Measurements from ENCODE around the gene PTEN. TPM values are rescaled to one million over a fixed set of nuclear protein-coding genes. Genes with fewer than 3 reads are reported as not detected.

The PTEN gene
- total and polyA plus RNA-seq, 2 experiments from 2014 or later = 20.8 to 64.0 TPM

DNA sequence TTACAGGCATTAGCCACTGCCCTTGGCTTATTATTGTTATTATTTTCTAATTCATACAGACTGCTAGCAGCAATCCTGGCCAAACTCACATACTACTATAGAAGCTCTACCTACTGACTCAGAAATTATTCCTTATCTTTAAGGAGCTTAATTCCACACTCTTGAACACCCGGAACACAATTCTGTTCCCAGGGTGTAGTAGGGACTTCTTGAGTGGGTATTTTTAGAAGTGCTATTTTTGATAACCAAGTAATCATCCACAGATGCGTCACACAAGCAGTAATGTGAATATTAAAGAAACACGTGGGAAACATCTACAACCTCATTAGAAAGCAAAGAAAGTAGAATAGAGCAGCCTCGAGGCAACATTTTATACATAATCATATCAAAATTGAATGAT lies 149.2 kb downstream of the PTEN start:
- DNase-seq (ENCODE audit: low spot score) = no peak
- no peaks in the 10 kb centered on the region for H3K27me3 Mint-ChIP-seq (ENCODE audit: insufficient read depth, low read depth, poor library complexity)
- H3K9me3 Mint-ChIP-seq = peaks cover 6% of the 10 kb centered on the region
- Histone ChIP-seq H2AFZ (no peak overlapping the region), H3K9me2 (ENCODE audit: insufficient read depth) (no peaks in the 10 kb centered on the region), H3K36me3 (ENCODE audit: insufficient read depth) (no peaks in the 10 kb centered on the region; the same call in 1 of the 2 replicates), H3K79me2 (replicated peaks; ENCODE audit: insufficient read depth) (no peaks in the 10 kb centered on the region), H3F3A (replicated peaks; ENCODE audit: low read depth) (no peaks in the 10 kb centered on the region), H3K27ac (ENCODE audit: low read depth) (no peak overlapping the region), H3K4me1 (ENCODE audit: insufficient read depth) (no peaks in the 10 kb centered on the region), H4K20me1 (replicated peaks; ENCODE audit: insufficient read depth) (no peaks in the 10 kb centered on the region), H3K4me3 (no peak overlapping the region), H3K27me3 (ENCODE audit: insufficient read depth) (no peaks in the 10 kb centered on the region), H3K4me2 (no peak overlapping the region)
- H3K4me1 Mint-ChIP-seq = no peaks in the 10 kb centered on the region
- ATAC-seq = no peak
- H3K27ac Mint-ChIP-seq = no peak overlapping the region
- no peaks in the 10 kb centered on the region for H3K36me3 Mint-ChIP-seq (ENCODE audit: low read depth)
- H3K4me3 Mint-ChIP-seq = no peak overlapping the region
- TF ChIP-seq, protein P1, sequence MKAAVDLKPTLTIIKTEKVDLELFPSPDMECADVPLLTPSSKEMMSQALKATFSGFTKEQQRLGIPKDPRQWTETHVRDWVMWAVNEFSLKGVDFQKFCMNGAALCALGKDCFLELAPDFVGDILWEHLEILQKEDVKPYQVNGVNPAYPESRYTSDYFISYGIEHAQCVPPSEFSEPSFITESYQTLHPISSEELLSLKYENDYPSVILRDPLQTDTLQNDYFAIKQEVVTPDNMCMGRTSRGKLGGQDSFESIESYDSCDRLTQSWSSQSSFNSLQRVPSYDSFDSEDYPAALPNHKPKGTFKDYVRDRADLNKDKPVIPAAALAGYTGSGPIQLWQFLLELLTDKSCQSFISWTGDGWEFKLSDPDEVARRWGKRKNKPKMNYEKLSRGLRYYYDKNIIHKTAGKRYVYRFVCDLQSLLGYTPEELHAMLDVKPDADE (IDR thresholded peaks at IDR 0.05) = no peak
- no peak for TF ChIP-seq REST (IDR thresholded peaks at IDR 0.05; ENCODE audit: unreplicated experiment)
- no peak for TF ChIP-seq EZH2 (IDR thresholded peaks at IDR 0.05; ENCODE audit: low read depth, unreplicated experiment)
- TF ChIP-seq CTCF (conservative IDR thresholded peaks at IDR 0.05; ENCODE audit: low read depth in 2 of 2) = no peak
- no peak for TF ChIP-seq CREB1 (CRISPR knock-in tag; IDR thresholded peaks at IDR 0.05; ENCODE audit: low read depth)
- TF ChIP-seq, protein P2, sequence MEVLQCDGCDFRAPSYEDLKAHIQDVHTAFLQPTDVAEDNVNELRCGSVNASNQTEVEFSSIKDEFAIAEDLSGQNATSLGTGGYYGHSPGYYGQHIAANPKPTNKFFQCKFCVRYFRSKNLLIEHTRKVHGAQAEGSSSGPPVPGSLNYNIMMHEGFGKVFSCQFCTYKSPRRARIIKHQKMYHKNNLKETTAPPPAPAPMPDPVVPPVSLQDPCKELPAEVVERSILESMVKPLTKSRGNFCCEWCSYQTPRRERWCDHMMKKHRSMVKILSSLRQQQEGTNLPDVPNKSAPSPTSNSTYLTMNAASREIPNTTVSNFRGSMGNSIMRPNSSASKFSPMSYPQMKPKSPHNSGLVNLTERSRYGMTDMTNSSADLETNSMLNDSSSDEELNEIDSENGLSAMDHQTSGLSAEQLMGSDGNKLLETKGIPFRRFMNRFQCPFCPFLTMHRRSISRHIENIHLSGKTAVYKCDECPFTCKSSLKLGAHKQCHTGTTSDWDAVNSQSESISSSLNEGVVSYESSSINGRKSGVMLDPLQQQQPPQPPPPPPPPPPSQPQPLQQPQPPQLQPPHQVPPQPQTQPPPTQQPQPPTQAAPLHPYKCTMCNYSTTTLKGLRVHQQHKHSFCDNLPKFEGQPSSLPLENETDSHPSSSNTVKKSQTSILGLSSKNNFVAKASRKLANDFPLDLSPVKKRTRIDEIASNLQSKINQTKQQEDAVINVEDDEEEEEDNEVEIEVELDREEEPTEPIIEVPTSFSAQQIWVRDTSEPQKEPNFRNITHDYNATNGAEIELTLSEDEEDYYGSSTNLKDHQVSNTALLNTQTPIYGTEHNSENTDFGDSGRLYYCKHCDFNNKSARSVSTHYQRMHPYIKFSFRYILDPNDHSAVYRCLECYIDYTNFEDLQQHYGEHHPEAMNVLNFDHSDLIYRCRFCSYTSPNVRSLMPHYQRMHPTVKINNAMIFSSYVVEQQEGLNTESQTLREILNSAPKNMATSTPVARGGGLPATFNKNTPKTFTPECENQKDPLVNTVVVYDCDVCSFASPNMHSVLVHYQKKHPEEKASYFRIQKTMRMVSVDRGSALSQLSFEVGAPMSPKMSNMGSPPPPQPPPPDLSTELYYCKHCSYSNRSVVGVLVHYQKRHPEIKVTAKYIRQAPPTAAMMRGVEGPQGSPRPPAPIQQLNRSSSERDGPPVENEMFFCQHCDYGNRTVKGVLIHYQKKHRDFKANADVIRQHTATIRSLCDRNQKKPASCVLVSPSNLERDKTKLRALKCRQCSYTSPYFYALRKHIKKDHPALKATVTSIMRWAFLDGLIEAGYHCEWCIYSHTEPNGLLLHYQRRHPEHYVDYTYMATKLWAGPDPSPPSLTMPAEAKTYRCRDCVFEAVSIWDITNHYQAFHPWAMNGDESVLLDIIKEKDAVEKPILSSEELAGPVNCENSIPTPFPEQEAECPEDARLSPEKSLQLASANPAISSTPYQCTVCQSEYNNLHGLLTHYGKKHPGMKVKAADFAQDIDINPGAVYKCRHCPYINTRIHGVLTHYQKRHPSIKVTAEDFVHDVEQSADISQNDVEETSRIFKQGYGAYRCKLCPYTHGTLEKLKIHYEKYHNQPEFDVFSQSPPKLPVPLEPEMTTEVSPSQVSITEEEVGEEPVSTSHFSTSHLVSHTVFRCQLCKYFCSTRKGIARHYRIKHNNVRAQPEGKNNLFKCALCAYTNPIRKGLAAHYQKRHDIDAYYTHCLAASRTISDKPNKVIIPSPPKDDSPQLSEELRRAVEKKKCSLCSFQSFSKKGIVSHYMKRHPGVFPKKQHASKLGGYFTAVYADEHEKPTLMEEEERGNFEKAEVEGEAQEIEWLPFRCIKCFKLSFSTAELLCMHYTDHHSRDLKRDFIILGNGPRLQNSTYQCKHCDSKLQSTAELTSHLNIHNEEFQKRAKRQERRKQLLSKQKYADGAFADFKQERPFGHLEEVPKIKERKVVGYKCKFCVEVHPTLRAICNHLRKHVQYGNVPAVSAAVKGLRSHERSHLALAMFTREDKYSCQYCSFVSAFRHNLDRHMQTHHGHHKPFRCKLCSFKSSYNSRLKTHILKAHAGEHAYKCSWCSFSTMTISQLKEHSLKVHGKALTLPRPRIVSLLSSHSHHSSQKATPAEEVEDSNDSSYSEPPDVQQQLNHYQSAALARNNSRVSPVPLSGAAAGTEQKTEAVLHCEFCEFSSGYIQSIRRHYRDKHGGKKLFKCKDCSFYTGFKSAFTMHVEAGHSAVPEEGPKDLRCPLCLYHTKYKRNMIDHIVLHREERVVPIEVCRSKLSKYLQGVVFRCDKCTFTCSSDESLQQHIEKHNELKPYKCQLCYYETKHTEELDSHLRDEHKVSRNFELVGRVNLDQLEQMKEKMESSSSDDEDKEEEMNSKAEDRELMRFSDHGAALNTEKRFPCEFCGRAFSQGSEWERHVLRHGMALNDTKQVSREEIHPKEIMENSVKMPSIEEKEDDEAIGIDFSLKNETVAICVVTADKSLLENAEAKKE (CRISPR knock-in tag; IDR thresholded peaks at IDR 0.05) = no peak
- no peak for TF ChIP-seq ZNF114 (CRISPR knock-in tag; IDR thresholded peaks at IDR 0.05)
- TF ChIP-seq ZNF331 (CRISPR knock-in tag; IDR thresholded peaks at IDR 0.05; ENCODE audit: low read depth) = no peak
- TF ChIP-seq EZH2phosphoT487 (IDR thresholded peaks at IDR 0.05; ENCODE audit: unreplicated experiment) = no peak
- no peak for TF ChIP-seq STAT1 (IDR thresholded peaks at IDR 0.05; ENCODE audit: unreplicated experiment)
- no peak for TF ChIP-seq NANOG (IDR thresholded peaks at IDR 0.05; ENCODE audit: borderline replicate concordance)
- no peak for TF ChIP-seq POLR2AphosphoS5 (IDR thresholded peaks at IDR 0.05; ENCODE audit: low read depth)
- TF ChIP-seq JUNB (IDR thresholded peaks at IDR 0.05; ENCODE audit: unreplicated experiment) = no peak

Data from GM23338 (cell line).